RPMI7951 (cell line): ENCODE results near the gene ERBB2. TPM values are rescaled to one million over a fixed set of nuclear protein-coding genes. Genes with fewer than 3 reads are reported as not detected.
A peak's percentile ranks its signal among the peaks of the same experiment; 100 is the strongest.

ENCODE experiments used
- DNase-seq: peaks from one replicate; pipeline ENCODE4 v3.0.0-alpha.2; 2012; ENCODE audit warnings: low read depth
- total RNA-seq: library from RNA; depleted of rRNA; stranded (reverse); fragments of >200 nt; shearing (Covaris generic); gene quantifications from 2 replicates; pipeline ENCODE4 v1.2.3, GENCODE V29; 2014

Gene ERBB2
- total RNA-seq, 1 experiment from 2014 or later: 11.5 TPM

DNA sequence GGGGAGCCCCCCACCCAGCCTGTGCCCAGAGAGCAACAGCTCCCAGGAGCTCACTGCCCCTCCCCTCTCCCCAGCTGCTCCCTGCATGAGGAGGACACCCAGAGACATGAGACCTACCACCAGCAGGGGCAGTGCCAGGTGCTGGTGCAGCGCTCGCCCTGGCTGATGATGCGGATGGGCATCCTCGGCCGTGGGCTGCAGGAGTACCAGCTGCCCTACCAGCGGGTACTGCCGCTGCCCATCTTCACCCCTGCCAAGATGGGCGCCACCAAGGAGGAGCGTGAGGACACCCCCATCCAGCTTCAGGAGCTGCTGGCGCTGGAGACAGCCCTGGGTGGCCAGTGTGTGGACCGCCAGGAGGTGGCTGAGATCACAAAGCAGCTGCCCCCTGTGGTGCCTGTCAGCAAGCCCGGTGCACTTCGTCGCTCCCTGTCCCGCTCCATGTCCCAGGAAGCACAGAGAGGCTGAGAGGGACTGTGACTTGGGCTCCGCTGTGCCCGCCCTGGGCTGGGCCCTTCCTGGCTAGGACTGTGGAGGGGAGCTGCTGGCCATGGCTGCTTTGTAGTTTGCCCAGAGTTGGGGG is 34.1 kb upstream of the ERBB2 start:
- DNase-seq: no peak

DNA sequence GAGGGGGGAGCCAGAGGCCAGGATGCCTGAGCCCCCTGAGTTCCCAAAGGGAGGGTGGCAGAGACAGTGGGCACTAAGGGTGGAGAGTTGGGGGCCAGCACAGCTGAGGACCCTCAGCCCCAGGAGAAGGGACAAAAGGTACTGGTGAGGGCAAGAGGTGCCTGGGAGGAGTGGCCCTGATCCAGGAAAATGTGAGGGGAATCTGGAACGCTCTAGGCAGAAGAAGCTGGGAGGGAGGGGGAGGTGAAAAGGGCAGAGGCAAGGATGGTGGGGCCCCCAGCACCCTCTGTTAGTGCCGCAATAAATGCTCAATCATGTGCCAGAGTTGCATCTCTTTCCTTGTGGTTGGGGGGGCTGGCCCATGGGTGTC is 33.6 kb upstream of the ERBB2 start:
- no peak for DNase-seq

- peak; percentile 54 for DNase-seq
These were observed 33.1 kb upstream of the ERBB2 start for GRCh38 chr17:39666601-39667261.

DNA sequence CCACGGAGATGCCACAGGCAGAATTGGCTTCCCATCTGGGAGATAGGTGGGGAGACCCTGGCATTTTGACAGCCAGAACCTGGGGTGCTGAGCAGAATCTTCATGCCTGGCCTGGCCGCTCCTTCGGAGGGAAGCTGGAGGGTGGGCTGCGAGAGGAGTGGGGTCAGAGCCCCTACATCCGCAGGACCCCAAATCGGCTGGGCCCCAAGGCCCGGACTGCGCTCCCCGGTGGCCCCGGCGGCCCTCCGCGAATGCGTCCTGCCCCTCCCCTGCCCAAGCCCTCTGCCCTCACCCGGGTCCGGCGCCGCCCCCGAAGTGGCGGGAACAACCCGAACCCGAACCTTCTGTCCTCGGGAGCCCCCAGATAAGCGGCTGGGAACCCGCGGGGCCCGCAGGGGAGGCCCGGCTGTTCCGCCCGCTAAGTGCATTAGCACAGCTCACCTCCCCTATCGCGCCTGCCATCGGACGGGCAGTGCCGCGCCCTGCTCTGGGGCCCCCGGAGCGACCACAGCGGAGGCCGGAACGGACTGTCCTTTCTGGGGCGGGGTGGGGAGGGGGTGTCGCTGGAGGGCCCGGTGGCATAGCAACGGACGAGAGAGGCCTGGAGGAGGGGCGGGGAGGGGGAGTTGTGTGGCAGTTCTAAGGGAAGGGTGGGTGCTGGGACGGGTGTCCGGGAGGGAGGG is 32.5 kb upstream of the ERBB2 start:
- no peak for DNase-seq

- DNase-seq: peak; percentile 36
These were observed 31.6 kb upstream of the ERBB2 start, which contains the start of gene PNMT for GRCh38 chr17:39667945-39668924. TSS of gene PNMT (plus strand) at chr17:39668453. CDS start at chr17:39668476, 23 bp downstream.

- DNase-seq: no peak
These were observed 29.7 kb upstream of the ERBB2 start for GRCh38 chr17:39669897-39670735.

DNA sequence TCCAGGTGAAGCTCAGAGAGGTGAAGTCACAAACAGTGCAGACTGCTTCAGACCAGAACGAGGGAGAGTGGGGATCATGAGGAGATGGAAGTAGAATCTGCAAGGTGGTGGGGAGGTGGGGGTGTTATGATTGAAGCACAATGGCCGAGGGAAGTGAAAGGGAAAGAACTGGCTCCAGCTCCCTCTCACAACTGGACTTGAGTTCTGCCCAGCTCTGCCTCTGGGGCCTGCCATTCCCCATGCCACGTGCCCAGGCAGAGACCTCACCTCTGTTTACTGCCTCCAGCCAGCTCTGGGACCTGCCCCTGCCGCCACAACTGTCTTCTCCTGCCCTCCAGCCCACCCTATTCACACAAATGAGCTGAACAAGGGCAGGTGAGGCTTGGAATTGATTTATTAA is 29.1 kb upstream of the ERBB2 start:
- DNase-seq: no peak

DNA sequence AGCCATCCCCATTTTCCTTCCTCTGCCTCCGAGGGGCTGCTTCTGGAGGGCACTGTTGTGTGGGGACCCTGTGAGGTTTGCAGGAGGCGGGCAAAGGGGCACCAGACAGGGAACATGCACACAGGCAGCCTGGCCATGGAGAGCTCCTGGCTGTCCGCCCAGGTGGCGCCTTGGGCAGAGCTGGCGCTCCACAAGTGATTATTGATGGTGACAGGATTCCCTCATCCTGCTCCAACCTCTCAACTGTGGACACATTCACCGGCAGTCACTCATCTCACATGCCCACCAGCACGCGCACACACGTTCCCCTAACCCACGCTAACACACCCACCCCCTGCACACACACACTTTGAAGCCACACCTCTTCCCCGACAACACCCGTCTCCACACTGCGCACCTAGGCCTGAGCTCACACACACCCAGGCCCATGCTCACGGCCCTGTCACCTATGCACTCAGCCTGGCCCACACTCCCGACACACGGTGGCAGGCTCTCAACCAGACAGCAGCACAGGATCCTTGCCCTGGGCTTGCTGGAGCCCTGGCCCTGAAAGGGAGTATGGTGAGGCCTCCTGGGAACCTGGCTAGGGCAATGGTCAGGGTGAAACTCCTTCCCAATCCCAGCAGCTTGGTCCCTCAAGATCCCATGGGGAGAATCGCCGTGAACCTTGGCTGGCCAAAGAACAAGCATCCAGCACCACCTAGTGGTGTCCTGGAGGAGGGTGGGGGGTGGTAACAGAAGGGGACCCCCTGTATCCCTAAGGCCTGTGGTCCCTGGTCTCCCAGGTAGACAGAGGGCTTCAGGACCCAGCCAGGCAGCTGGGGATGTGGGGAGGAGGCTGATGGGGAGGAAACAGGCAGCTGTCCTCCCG is 28.0 kb upstream of the ERBB2 start:
- peak; percentile 39 for DNase-seq

- no peak for DNase-seq
These were observed 27.1 kb upstream of the ERBB2 start for GRCh38 chr17:39672522-39673334.

- DNase-seq: no peak
These were observed 26.4 kb upstream of the ERBB2 start for GRCh38 chr17:39673335-39674081.

DNA sequence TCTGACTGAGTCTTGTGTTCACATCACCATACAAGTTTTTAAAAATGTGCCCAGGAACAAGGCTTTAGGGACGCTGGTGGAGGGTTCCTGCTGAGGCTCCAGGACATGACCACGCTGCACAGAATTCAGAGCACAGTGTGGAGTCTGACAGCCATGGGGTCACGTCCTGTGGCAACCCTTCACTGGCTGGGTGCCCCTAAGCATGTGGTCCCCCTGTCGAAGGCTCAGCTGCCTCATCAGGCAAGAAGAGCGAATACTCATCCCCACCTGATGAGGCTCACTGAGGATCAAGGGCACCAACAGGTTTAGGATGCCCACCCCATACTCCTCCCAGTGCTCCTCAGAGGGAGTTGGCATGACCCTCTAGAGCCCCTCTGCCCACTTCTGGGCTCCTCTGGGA is 25.7 kb upstream of the ERBB2 start:
- DNase-seq: no peak

DNA sequence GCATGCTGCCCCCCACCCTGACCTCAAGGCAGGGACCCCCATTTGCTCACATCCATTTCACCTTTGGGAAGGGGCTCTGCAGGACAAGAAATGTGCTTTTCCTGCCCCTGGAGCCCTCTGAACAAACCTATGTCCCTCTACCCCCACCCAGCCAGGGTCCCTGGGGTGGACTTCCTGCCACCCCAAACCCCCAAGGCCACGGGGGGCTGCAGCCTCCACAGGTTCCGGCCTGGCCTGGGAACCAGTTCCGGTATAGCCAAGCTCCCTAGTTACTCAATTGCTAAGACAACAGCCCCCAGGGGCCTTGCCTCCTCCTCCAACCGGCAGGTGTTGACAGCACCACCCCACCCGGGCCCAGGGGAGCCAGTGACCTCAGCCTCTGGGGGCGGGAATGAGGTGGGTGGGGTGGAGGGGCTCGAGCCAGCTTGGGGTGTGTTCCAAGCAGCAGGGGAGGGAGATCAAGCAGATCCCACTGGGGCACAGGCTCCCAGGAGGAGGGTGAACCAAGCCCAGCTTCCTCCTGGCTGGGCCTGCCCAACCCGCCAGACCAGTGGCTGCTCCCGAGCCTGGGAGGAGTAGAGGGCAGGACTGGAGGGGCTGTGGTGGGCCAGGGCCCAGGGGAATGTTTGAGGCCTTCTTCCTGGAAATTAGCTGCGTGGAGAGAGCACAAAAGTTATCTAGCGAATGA is 25.0 kb upstream of the ERBB2 start:
- no peak for DNase-seq

DNA sequence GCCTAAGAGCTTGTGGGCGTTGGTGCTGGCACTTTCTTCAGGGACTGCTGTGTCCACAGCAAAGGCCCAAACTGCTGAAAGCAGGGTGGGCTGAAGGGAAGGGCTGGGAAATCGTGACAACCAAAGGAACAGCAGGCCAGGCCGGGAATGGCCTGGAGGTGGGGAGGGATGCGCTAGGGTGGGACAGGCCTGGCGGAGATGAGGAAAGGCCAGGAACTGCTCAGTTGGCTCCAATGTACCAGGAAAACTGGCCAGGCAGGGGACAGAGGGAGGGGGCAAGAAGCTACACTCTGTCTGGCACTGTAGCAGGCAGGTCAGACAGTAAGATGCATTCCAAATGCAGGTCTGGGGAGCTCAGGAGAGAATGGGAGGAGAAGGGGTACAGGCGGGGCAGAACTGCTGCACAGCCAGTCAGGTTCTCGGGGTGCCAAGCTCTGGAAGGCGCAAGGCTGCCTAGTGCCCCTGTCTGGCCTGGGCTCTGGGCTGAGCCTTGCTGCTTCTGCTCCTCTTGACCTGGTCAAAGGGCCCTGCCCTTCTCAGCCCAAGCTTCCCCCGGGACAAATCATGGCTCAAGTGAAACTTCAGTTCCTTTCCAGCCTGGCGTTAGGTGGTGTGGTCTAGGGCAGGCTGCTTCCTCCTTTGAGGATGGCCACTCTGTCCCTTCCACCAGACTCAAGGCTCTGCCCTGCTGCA is 24.3 kb upstream of the ERBB2 start:
- no peak for DNase-seq

- no peak for DNase-seq
These were observed 23.6 kb upstream of the ERBB2 start for GRCh38 chr17:39676198-39676819.

DNA sequence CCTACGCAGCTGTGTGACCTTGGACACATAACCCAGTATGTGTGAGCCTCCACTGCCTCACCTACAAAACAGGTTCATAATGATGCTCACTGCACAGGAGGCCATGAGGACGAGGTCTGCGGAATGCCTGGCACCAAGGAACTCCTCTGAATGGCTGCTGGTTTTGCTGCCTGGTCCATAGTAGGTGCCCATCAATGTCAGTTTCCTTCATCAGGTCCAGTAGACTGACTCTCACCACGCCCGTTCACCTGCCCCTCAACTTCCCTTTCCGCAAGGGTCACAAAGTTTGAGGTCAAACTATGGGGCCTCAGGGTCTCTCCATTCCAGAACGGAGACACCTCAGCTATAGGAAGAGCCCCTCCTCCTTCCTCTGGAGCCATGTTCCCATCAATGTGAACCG is 22.8 kb upstream of the ERBB2 start:
- DNase-seq: no peak

DNA sequence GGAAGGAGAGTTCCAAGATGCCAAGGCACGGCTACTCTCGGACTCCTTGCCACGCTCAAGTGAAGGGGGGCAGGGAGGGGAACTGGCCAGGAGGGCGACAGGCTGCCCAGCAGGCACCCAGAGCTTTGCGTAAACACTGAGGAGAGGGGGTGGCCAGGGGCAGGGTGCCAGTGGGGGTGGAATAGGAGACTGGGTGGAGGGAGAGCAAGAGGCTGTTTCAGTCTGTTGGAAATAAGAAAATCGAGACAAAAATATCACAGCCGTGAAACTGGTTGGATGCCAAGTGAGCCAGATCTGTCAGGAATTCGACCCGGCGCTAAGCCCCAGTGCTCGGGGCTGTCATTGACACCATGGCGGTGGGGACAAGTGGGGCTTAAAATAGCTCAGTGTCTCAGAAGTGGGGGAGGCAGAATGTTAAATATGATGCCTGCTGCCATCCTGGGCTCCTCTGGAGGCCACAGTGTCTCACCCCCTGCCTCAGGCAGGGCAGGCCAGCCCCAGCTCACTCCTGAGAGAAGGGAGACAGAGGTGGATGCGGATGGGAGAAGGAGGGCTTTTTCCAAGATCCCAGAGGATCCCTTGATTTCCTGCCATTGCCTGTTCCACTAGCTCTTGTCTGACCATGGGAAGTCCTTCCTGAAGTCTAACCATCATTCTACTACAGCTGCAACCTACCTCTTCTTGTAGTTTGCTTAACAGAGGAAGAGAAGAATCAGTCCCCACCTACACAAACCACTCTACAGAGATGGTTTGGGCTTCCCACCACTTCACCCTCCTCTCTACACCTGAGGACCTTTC is 22.1 kb upstream of the ERBB2 start:
- DNase-seq: no peak
